ENCODE data around the gene FNDC3B. TPM values are rescaled to one million over a fixed set of nuclear protein-coding genes. Genes with fewer than 3 reads are reported as not detected.

Gene FNDC3B
- total and polyA plus RNA-seq, 2 of the 8 experiments (the other 6 are each of a cell fraction or from before 2014, with no cell fraction given) = 14.1 to 44.4 TPM

- Histone ChIP-seq H2BK120ac (replicated peaks; ENCODE audit: low read depth, low read length) (no peak overlapping the region), H3K18ac (ENCODE audit: extremely low read depth, low read length) (no peak overlapping the region), H3K14ac (ENCODE audit: insufficient read length) (no peak overlapping the region), H3K36me3 (ENCODE audit: control insufficient read depth in 2 of 4, insufficient read depth in 4 of 4, low read length in 3 of 4) (peaks cover 14 to 37% (median 29%) of the 10 kb centered on the region in 4 experiments), H2BK20ac (ENCODE audit: low read length) (no peak overlapping the region), H3K27me3 (replicated peaks in 1 of 4; ENCODE audit: control insufficient read depth in 3 of 4, extremely low read depth in 1 of 4, insufficient read depth in 3 of 4, low read length in 3 of 4) (no peaks in the 10 kb centered on the region), H4K8ac (ENCODE audit: extremely low read depth, insufficient read depth, low read length) (no peak overlapping the region), H3K79me1 (ENCODE audit: low read depth, low read length) (no peaks in the 10 kb centered on the region), H4K91ac (replicated peaks; ENCODE audit: insufficient read length, low read length) (no peak overlapping the region), H2BK12ac (ENCODE audit: low read depth, low read length) (no peak overlapping the region), H3K4me3 (ENCODE audit: extremely low read depth in 1 of 4, insufficient read depth in 2 of 4, low read depth in 3 of 4, low read length in 4 of 4) (no peak overlapping the region), H3K79me2 (ENCODE audit: control insufficient read depth in 1 of 2, insufficient read depth in 2 of 2, low read length in 2 of 2) (no peaks in the 10 kb centered on the region), H2BK5ac (ENCODE audit: low read depth, low read length) (no peak overlapping the region), H3K4me2 (ENCODE audit: insufficient read depth in 1 of 2, low read depth in 2 of 2, low read length in 2 of 2) (no peak overlapping the region), H3K4me1 (replicated peaks in 1 of 4; ENCODE audit: control insufficient read depth in 3 of 4, insufficient read depth in 4 of 4, low read length in 3 of 4) (no peaks in the 10 kb centered on the region), H3K23ac (ENCODE audit: insufficient read length) (no peak overlapping the region), H4K5ac (ENCODE audit: insufficient read length, low read depth, low read length) (no peak overlapping the region), H4K20me1 (replicated peaks in 1 of 2; ENCODE audit: control insufficient read depth in 1 of 2, insufficient read depth in 2 of 2, low read length in 2 of 2) (no peaks in the 10 kb centered on the region), H3K9me3 (ENCODE audit: insufficient read depth in 2 of 2, low read depth in 1 of 2, low read length in 1 of 2) (peaks cover 11 to 12% of the 10 kb centered on the region in 2 experiments; a peak in 3 of 4 replicates), H3K23me2 (ENCODE audit: low read depth, low read length) (no peaks in the 10 kb centered on the region), H2AK5ac (ENCODE audit: low read depth, low read length) (no peak overlapping the region), H3K56ac (replicated peaks; ENCODE audit: insufficient read length, low read depth, low read length) (no peak overlapping the region), H2BK15ac (ENCODE audit: low read length) (no peak overlapping the region), H3K4ac (replicated peaks; ENCODE audit: insufficient read length, low read depth, low read length) (no peak overlapping the region), H3K9ac (replicated peaks in 1 of 4; ENCODE audit: extremely low read depth in 1 of 4, low read depth in 3 of 4, low read length in 3 of 4) (no peak overlapping the region), H3K27ac (ENCODE audit: low read depth, low read length) (no peak overlapping the region), H2AFZ (ENCODE audit: low read length) (no peak overlapping the region)
- DNase-seq (ENCODE audit: low read depth in 1 of 2, low spot score in 2 of 2) = no peak
- ChIA-PET POLR2A (ENCODE audit: partially characterized antibody) (no interaction called here), CTCF (ENCODE audit: partially characterized antibody) (interaction anchor here (1.1 kb wide), 1 partner anchor 45 kb away, joined by 3 read pairs; no protein-coding TSS in a partner anchor)
- WGBS, 2 experiments (ENCODE audit: extremely low coverage in 1 of 2, insufficient coverage in 1 of 2, insufficient read length in 1 of 2, insufficient replicate concordance in 2 of 2, low coverage in 1 of 2, low lambda C conversion rate in 2 of 2, missing lambda C conversion rate in 1 of 2) = 85% methylated on average over 2 of the region's 2 CpGs; no CpG with 5 or more reads in 1 of the 2 experiments
- TF ChIP-seq RNF2 (IDR thresholded peaks at IDR 0.05; ENCODE audit: borderline replicate concordance, low read depth, low read length, missing control alignments, poor library complexity, severe bottlenecking) (no peak), POLR2A (IDR thresholded peaks at IDR 0.05; ENCODE audit: control extremely low read depth in 1 of 2, low read depth in 2 of 2, low read length in 2 of 2) (no peak)
- no peak for FAIRE-seq
Observed at GRCh38 chr3:172379372-172379771, 340.0 kb downstream of the FNDC3B start.
